ENCODE results near the gene MRPL24. TPM values are rescaled to one million over a fixed set of nuclear protein-coding genes. Genes with fewer than 3 reads are reported as not detected.

MRPL24 gene
- total RNA-seq, 1 donor from 2014 or later, result 46.5 TPM

GRCh38 chr1:156744344-156744743, 3.5 kb upstream of the MRPL24 start:
- Histone ChIP-seq H3K27me3 (ENCODE audit: insufficient read depth, low read length) (no peaks in the 10 kb centered on the region), H3K27ac (ENCODE audit: low read depth, low read length) (no peak overlapping the region), H3K79me2 (ENCODE audit: insufficient read depth, low read length) (peaks cover 69% of the 10 kb centered on the region), H3K36me3 (ENCODE audit: insufficient read depth, low read length) (peaks cover 4% of the 10 kb centered on the region), H3K4me3 (ENCODE audit: insufficient read depth, low read depth, low read length) (no peak overlapping the region), H3K9ac (ENCODE audit: low read length) (no peak overlapping the region), H4K20me1 (ENCODE audit: insufficient read depth, low read length) (no peaks in the 10 kb centered on the region), H3K4me1 (ENCODE audit: insufficient read depth, low read length) (peaks cover 42% of the 10 kb centered on the region), H3K9me3 (ENCODE audit: insufficient read depth, low read depth, low read length) (no peaks in the 10 kb centered on the region), H3K4me2 (ENCODE audit: low read length) (no peak overlapping the region), H2AFZ (ENCODE audit: low read depth, low read length) (no peak overlapping the region)
- no peaks in the 10 kb centered on the region for H3K9me3 Mint-ChIP-seq (ENCODE audit: unreplicated experiment)
- H3K27me3 Mint-ChIP-seq (ENCODE audit: low read depth, unreplicated experiment), result no peaks in the 10 kb centered on the region
- TF ChIP-seq EZH2 (IDR thresholded peaks at IDR 0.05; ENCODE audit: insufficient read depth, low read length), result no peak
- no peak for TF ChIP-seq CTCF (IDR thresholded peaks at IDR 0.05; ENCODE audit: insufficient read depth, low read depth, low read length)
- peaks cover 42% of the 10 kb centered on the region for H3K4me1 Mint-ChIP-seq (ENCODE audit: low read depth, unreplicated experiment)
- peaks cover 17% of the 10 kb centered on the region for H3K36me3 Mint-ChIP-seq (ENCODE audit: low read depth, unreplicated experiment)
- FAIRE-seq (no peak), DNase-seq (ENCODE audit: low read depth) (no peak)
- no peak overlapping the region for H3K27ac Mint-ChIP-seq (ENCODE audit: unreplicated experiment)
- peak overlapping the region; percentile 69 for H3K4me3 Mint-ChIP-seq (ENCODE audit: unreplicated experiment)

DNA sequence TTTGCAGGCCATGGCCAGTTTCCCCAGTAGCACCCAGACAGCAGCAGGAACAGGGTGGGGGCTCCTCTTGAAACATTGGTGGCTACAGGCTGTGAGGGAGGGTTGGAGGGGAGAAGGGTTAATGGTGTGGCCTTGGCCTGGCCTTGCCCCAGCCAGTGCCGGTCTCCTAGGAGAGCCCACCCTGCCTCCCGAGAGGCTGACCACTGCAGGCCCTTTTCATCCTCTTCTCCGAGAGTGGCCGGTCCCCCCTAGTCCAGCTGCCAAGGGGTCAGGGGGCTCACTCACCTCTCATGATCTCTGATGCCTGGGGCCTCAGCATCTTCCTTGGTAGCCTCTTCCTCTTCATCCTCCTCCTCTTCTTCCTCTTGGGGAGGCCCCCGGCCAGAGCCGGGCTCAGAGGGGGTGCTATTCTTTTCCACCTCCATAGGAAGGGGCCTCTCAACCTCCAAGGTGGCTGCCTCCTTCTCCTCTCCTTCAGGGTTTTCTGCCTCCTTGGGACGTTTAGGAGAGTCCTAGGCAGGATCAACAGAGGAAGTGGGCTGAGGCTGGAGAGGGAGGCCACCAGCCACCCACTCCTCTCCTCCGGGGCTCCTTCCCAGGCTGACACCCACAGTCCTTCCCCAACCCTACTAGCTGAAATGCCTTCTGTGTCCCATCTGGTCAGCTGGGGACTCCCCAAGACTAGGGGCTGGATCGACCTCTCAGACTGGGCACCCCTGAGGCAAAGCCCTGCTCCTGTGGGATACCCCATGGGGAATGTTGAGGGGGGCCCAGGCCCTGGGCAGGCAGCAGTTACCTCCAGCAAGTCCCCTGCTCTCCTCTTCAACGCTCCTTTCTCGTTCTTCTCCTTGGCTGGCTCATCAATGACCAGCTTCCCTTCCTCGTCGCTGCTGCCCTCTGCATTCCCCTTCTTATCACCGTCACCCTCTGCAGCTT, 2.7 kb upstream of the MRPL24 start:
- Mint-ChIP-seq H3K36me3 (ENCODE audit: low read depth, unreplicated experiment) (peaks cover 15% of the 10 kb centered on the region), H3K4me3 (ENCODE audit: unreplicated experiment) (peak overlapping the region; percentile 69), H3K27me3 (ENCODE audit: low read depth, unreplicated experiment) (no peaks in the 10 kb centered on the region), H3K27ac (ENCODE audit: unreplicated experiment) (no peak overlapping the region), H3K4me1 (ENCODE audit: low read depth, unreplicated experiment) (peaks cover 35% of the 10 kb centered on the region), H3K9me3 (ENCODE audit: unreplicated experiment) (no peaks in the 10 kb centered on the region)
- DNase-seq (ENCODE audit: low read depth) (no peak), FAIRE-seq (no peak)
- no peak overlapping the region for H3K4me2 ChIP-seq (ENCODE audit: low read length)
- no peaks in the 10 kb centered on the region for H4K20me1 ChIP-seq (ENCODE audit: insufficient read depth, low read length)
- H3K4me3 ChIP-seq (ENCODE audit: insufficient read depth, low read depth, low read length), result no peak overlapping the region
- H3K9me3 ChIP-seq (ENCODE audit: insufficient read depth, low read depth, low read length), result no peaks in the 10 kb centered on the region
- peaks cover 35% of the 10 kb centered on the region for H3K4me1 ChIP-seq (ENCODE audit: insufficient read depth, low read length)
- no peak overlapping the region for H3K9ac ChIP-seq (ENCODE audit: low read length)
- no peak overlapping the region for H3K27ac ChIP-seq (ENCODE audit: low read depth, low read length)
- TF ChIP-seq CTCF (IDR thresholded peaks at IDR 0.05; ENCODE audit: insufficient read depth, low read depth, low read length), result no peak
- no peak for TF ChIP-seq EZH2 (IDR thresholded peaks at IDR 0.05; ENCODE audit: insufficient read depth, low read length)
- peaks cover 67% of the 10 kb centered on the region for H3K79me2 ChIP-seq (ENCODE audit: insufficient read depth, low read length)
- H2AFZ ChIP-seq (ENCODE audit: low read depth, low read length), result no peak overlapping the region
- H3K36me3 ChIP-seq (ENCODE audit: insufficient read depth, low read length), result peaks cover 4% of the 10 kb centered on the region
- H3K27me3 ChIP-seq (ENCODE audit: insufficient read depth, low read length), result no peaks in the 10 kb centered on the region

DNA sequence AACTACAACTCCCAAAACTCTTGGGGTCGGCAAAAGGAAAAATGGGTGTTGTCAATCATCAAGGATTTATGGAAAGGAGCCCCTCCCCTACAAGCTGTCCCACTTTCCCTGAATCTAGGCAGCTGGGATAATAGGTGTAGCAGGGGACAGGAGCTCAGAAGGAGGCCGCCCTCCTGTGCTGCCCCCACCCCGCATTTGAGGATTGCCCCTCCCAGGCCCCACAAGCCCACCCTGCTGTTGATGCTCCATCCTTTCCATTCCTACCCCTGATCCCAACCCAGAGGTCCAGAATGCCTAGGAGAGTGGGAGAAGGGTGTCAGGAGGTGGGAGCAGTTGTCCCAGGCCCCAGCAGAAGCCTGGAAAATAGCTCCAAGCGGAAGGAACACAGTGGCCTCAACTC, 1.9 kb upstream of the MRPL24 start:
- peaks cover 27% of the 10 kb centered on the region for H3K4me1 ChIP-seq (ENCODE audit: insufficient read depth, low read length)
- no peak overlapping the region for H3K4me2 ChIP-seq (ENCODE audit: low read length)
- peaks cover 58% of the 10 kb centered on the region for H3K79me2 ChIP-seq (ENCODE audit: insufficient read depth, low read length)
- Mint-ChIP-seq H3K27ac (ENCODE audit: unreplicated experiment) (no peak overlapping the region), H3K36me3 (ENCODE audit: low read depth, unreplicated experiment) (peaks cover 15% of the 10 kb centered on the region), H3K9me3 (ENCODE audit: unreplicated experiment) (no peaks in the 10 kb centered on the region), H3K4me1 (ENCODE audit: low read depth, unreplicated experiment) (peaks cover 27% of the 10 kb centered on the region), H3K27me3 (ENCODE audit: low read depth, unreplicated experiment) (no peaks in the 10 kb centered on the region), H3K4me3 (ENCODE audit: unreplicated experiment) (no peak overlapping the region)
- H4K20me1 ChIP-seq (ENCODE audit: insufficient read depth, low read length), result no peaks in the 10 kb centered on the region
- TF ChIP-seq EZH2 (IDR thresholded peaks at IDR 0.05; ENCODE audit: insufficient read depth, low read length) (no peak), CTCF (IDR thresholded peaks at IDR 0.05; ENCODE audit: insufficient read depth, low read depth, low read length) (no peak)
- no peak overlapping the region for H3K9ac ChIP-seq (ENCODE audit: low read length)
- no peak overlapping the region for H2AFZ ChIP-seq (ENCODE audit: low read depth, low read length)
- H3K4me3 ChIP-seq (ENCODE audit: insufficient read depth, low read depth, low read length), result no peak overlapping the region
- no peak for FAIRE-seq
- H3K9me3 ChIP-seq (ENCODE audit: insufficient read depth, low read depth, low read length), result no peaks in the 10 kb centered on the region
- no peaks in the 10 kb centered on the region for H3K27me3 ChIP-seq (ENCODE audit: insufficient read depth, low read length)
- peaks cover 9% of the 10 kb centered on the region for H3K36me3 ChIP-seq (ENCODE audit: insufficient read depth, low read length)
- H3K27ac ChIP-seq (ENCODE audit: low read depth, low read length), result no peak overlapping the region
- DNase-seq (ENCODE audit: low read depth), result no peak
